H1 (cell line): ENCODE measurements around the gene GLB1L3. TPM values are rescaled to one million over a fixed set of nuclear protein-coding genes. Genes with fewer than 3 reads are reported as not detected.

Experiments
- CTCF ChIA-PET: fragments of 300-600 bp; sonication (Branson Sonifier 250); formaldehyde crosslinking; loops from one replicate; lab custom pipeline; 2021; ENCODE audit not compliant: partially characterized antibody; lab: Charles Lee
- POLR2A ChIA-PET: fragments of 300-600 bp; sonication (Branson Sonifier 250); formaldehyde crosslinking; loops from one replicate; lab custom pipeline; 2021; ENCODE audit warnings: inconsistent platforms; ENCODE audit not compliant: partially characterized antibody; lab: Charles Lee
- DNase-seq, 2 experiments: peaks; one replicate each; pipeline versions ENCODE4 v3.0.0 to v3.0.0-alpha.2; 2010 to 2022; ENCODE audit warnings: low spot score in 2 of 2, low read depth in 1 of 2, mixed read lengths in 1 of 2
- FAIRE-seq: peaks from 2 replicates; lab custom pipeline; 2011; peaks lifted over from hg19 to GRCh38; lab: Jason Lieb, UNC
- H2AFZ ChIP-seq: 2 replicates; pipeline ENCODE4 v1.8.1; 2012; ENCODE audit warnings: low read length, inconsistent platforms
- H2AK5ac ChIP-seq: 2 replicates; pipeline ENCODE4 v1.6.1; 2013; ENCODE audit warnings: low read depth, low read length
- H2BK120ac ChIP-seq: replicated peaks from 2 replicates; pipeline ENCODE3; 2013; ENCODE audit warnings: low read depth, low read length, inconsistent platforms
- H2BK12ac ChIP-seq: 2 replicates; pipeline ENCODE4 v1.6.1; 2013; ENCODE audit warnings: low read depth, low read length
- H2BK15ac ChIP-seq: 2 replicates; pipeline ENCODE4 v1.6.1; 2013; ENCODE audit warnings: low read length
- H2BK20ac ChIP-seq: 2 replicates; pipeline ENCODE4 v1.6.1; 2013; ENCODE audit warnings: low read length
- H2BK5ac ChIP-seq: 2 replicates; pipeline ENCODE4 v1.6.1; 2013; ENCODE audit warnings: low read depth, low read length
- H3K14ac ChIP-seq: 2 replicates; pipeline ENCODE4 v1.6.1; 2013; ENCODE audit warnings: inconsistent platforms; ENCODE audit not compliant: insufficient read length
- H3K18ac ChIP-seq: 2 replicates; pipeline ENCODE4 v1.6.1; 2013; ENCODE audit warnings: low read length; ENCODE audit errors: extremely low read depth
- H3K23ac ChIP-seq: 2 replicates; pipeline ENCODE4 v1.6.1; 2013; ENCODE audit warnings: inconsistent platforms; ENCODE audit not compliant: insufficient read length
- H3K23me2 ChIP-seq: 2 replicates; pipeline ENCODE4 v1.6.1; 2013; ENCODE audit warnings: low read depth, low read length
- H3K27ac ChIP-seq: 2 replicates; pipeline ENCODE4 v1.6.1; 2011; ENCODE audit warnings: low read depth, low read length, inconsistent platforms
- H3K27me3 ChIP-seq, 4 experiments: replicated peaks in 1 of 4; 1 replicate in 1 of 4; 2 replicates in 3 of 4; pipeline versions ENCODE4 v1.6.1 to v1.8.1; 2011 to 2013; ENCODE audit warnings: low read length in 3 of 4, mild to moderate bottlenecking in 3 of 4, inconsistent platforms in 2 of 4, mixed read lengths in 2 of 4, moderate library complexity in 1 of 4; ENCODE audit not compliant: control insufficient read depth in 3 of 4, insufficient read depth in 3 of 4; ENCODE audit errors: extremely low read depth in 1 of 4
- H3K36me3 ChIP-seq, 4 experiments: 2 replicates each; pipeline versions ENCODE4 v1.6.1 to v1.8.1; 2011 to 2013; ENCODE audit warnings: mild to moderate bottlenecking in 4 of 4, low read length in 3 of 4, moderate library complexity in 2 of 4, control low read depth in 1 of 4, inconsistent platforms in 1 of 4; ENCODE audit not compliant: insufficient read depth in 4 of 4, control insufficient read depth in 2 of 4
- H3K4ac ChIP-seq: replicated peaks from 2 replicates; pipeline ENCODE3; 2013; ENCODE audit warnings: low read length, low read depth, mixed read lengths, inconsistent platforms; ENCODE audit not compliant: insufficient read length
- H3K4me1 ChIP-seq, 4 experiments: replicated peaks in 1 of 4; 1 replicate in 1 of 4; 2 replicates in 3 of 4; pipeline versions ENCODE4 v1.6.1 to v1.8.1; 2011 to 2013; ENCODE audit warnings: low read length in 3 of 4, inconsistent platforms in 2 of 4, mixed read lengths in 1 of 4; ENCODE audit not compliant: insufficient read depth in 4 of 4, control insufficient read depth in 3 of 4
- H3K4me2 ChIP-seq, 2 experiments: 2 replicates each; pipeline versions ENCODE4 v1.6.1 to v1.8.1; 2011 to 2013; ENCODE audit warnings: low read depth in 2 of 2, low read length in 2 of 2, control low read depth in 1 of 2, inconsistent platforms in 1 of 2, mild to moderate bottlenecking in 1 of 2; ENCODE audit not compliant: insufficient read depth in 1 of 2
- H3K4me3 ChIP-seq, 4 experiments: fragments of 200-600, 300-600 bp in 1 of 4; sonication (generic), shearing (Covaris generic), sonication (Bioruptor Twin) in 1 of 4; 2 replicates each; pipeline versions ENCODE4 v1.5.1 to v1.8.1; 2011 to 2016; ENCODE audit warnings: low read length in 4 of 4, low read depth in 3 of 4, control low read depth in 2 of 4, inconsistent platforms in 2 of 4, mild to moderate bottlenecking in 2 of 4, mixed read lengths in 1 of 4, moderate library complexity in 1 of 4; ENCODE audit not compliant: insufficient read depth in 2 of 4; ENCODE audit errors: extremely low read depth in 1 of 4
- H3K56ac ChIP-seq: replicated peaks from 2 replicates; pipeline ENCODE3; 2013; ENCODE audit warnings: low read depth, mild to moderate bottlenecking, mixed read lengths, low read length, inconsistent platforms; ENCODE audit not compliant: insufficient read length
- H3K79me1 ChIP-seq: 2 replicates; pipeline ENCODE4 v1.6.1; 2013; ENCODE audit warnings: low read depth, low read length, control low read depth
- H3K79me2 ChIP-seq, 2 experiments: 2 replicates each; pipeline versions ENCODE4 v1.6.1 to v1.8.1; 2012 to 2013; ENCODE audit warnings: low read length in 2 of 2, mild to moderate bottlenecking in 2 of 2, inconsistent platforms in 1 of 2; ENCODE audit not compliant: insufficient read depth in 2 of 2, control insufficient read depth in 1 of 2
- H3K9ac ChIP-seq, 4 experiments: replicated peaks in 1 of 4; 1 replicate in 1 of 4; 2 replicates in 3 of 4; pipeline versions ENCODE4 v1.6.1 to v1.8.1; 2011 to 2013; ENCODE audit warnings: low read depth in 3 of 4, low read length in 3 of 4, control low read depth in 2 of 4, mild to moderate bottlenecking in 2 of 4, moderate library complexity in 2 of 4, inconsistent platforms in 1 of 4; ENCODE audit errors: extremely low read depth in 1 of 4
- H3K9me3 ChIP-seq, 2 experiments: 2 replicates each; pipeline versions ENCODE4 v1.6.1 to v1.8.1; 2012 to 2013; ENCODE audit warnings: mild to moderate bottlenecking in 2 of 2, moderate library complexity in 2 of 2, control low read depth in 1 of 2, inconsistent platforms in 1 of 2, low read depth in 1 of 2, low read length in 1 of 2, mixed read lengths in 1 of 2; ENCODE audit not compliant: insufficient read depth in 2 of 2
- H4K20me1 ChIP-seq, 2 experiments: replicated peaks in 1 of 2; 2 replicates each; pipeline versions ENCODE3 to v1.8.1; 2011 to 2013; ENCODE audit warnings: inconsistent platforms in 2 of 2, low read length in 2 of 2, mild to moderate bottlenecking in 1 of 2; ENCODE audit not compliant: insufficient read depth in 2 of 2, control insufficient read depth in 1 of 2
- H4K5ac ChIP-seq: 2 replicates; pipeline ENCODE4 v1.6.1; 2013; ENCODE audit warnings: low read length, low read depth, mixed read lengths, inconsistent platforms; ENCODE audit not compliant: insufficient read length
- H4K8ac ChIP-seq: 2 replicates; pipeline ENCODE4 v1.8.0; 2013; ENCODE audit warnings: mild to moderate bottlenecking, moderate library complexity, low read length, inconsistent platforms; ENCODE audit not compliant: insufficient read depth; ENCODE audit errors: extremely low read depth
- H4K91ac ChIP-seq: replicated peaks from 2 replicates; pipeline ENCODE3; 2013; ENCODE audit warnings: low read length, mixed read lengths, inconsistent platforms; ENCODE audit not compliant: insufficient read length
- GABPA ChIP-seq: IDR thresholded peaks from 2 replicates; pipeline ENCODE4 v1.6.1; 2011; ENCODE audit warnings: mild to moderate bottlenecking, low read length, moderate library complexity, borderline replicate concordance; ENCODE audit not compliant: insufficient read depth
- NANOG ChIP-seq: IDR thresholded peaks from 2 replicates; pipeline ENCODE4 v1.6.1; 2011; ENCODE audit warnings: low read length, low read depth, mild to moderate bottlenecking, inconsistent platforms; ENCODE audit not compliant: insufficient read depth, poor library complexity, severe bottlenecking
- POLR2A ChIP-seq, 2 experiments: IDR thresholded peaks; 1 replicate in 1 of 2; 2 replicates in 1 of 2; pipeline ENCODE4 v1.6.1; 2011; ENCODE audit warnings: low read depth in 2 of 2, low read length in 2 of 2, mild to moderate bottlenecking in 2 of 2; ENCODE audit errors: control extremely low read depth in 1 of 2
- POU5F1 ChIP-seq: IDR thresholded peaks from 2 replicates; pipeline ENCODE4 v1.6.1; 2011; ENCODE audit warnings: low read depth, mild to moderate bottlenecking, low read length, moderate library complexity
- SIN3A ChIP-seq, 2 experiments: IDR thresholded peaks in 1 of 2; conservative IDR thresholded peaks in 1 of 2; 2 replicates each; pipeline ENCODE4 v1.6.1; 2011 to 2012; ENCODE audit warnings: low read length in 2 of 2, improper control_type of control experiment in 1 of 2, low read depth in 1 of 2, mild to moderate bottlenecking in 1 of 2
- SP2 ChIP-seq: IDR thresholded peaks from 2 replicates; pipeline ENCODE4 v1.6.1; 2012; ENCODE audit warnings: mild to moderate bottlenecking, low read length, inconsistent platforms
- TCF12 ChIP-seq: IDR thresholded peaks from 2 replicates; pipeline ENCODE4 v1.6.1; 2011; ENCODE audit warnings: low read depth, mild to moderate bottlenecking, low read length
- WGBS, 2 experiments: shearing (Covaris generic) in 1 of 2; methylation state at CpG; one replicate each; pipeline versions ENCODE4 v1.1.6 to v1.1.7; 2013 to 2015; ENCODE audit warnings: low lambda C conversion rate in 2 of 2, mixed read lengths in 2 of 2, inconsistent platforms in 1 of 2, low coverage in 1 of 2, missing lambda C conversion rate in 1 of 2; ENCODE audit not compliant: insufficient replicate concordance in 2 of 2, insufficient coverage in 1 of 2, insufficient read length in 1 of 2; ENCODE audit errors: extremely low coverage in 1 of 2, missing lambda C conversion rate in 1 of 2; 5-methylcytosine and 5-hydroxymethylcytosine counted together
- polyA plus RNA-seq, 7 experiments: library from polyadenylated mRNA; depleted of rRNA in 3 of 7; stranded (reverse) in 5 of 7; unstranded in 2 of 7; fragments of >200 nt in 5 of 7; fragments of 200-250 nt in 2 of 7; gene quantifications; 1 replicate in 5 of 7; 2 replicates in 1 of 7; 4 replicates in 1 of 7; pipeline versions ENCODE4 v1.2.1 to v1.2.3, GENCODE V29; 2011 to 2013; ENCODE audit warnings: missing spikeins in 2 of 7, mixed read lengths in 2 of 7
- total RNA-seq: library from RNA; stranded (reverse); fragmentation: NEBNext Ultra II Directional; extraction: Animal tissue kit (Norgen Biotek cat#: 25700); gene quantifications from 2 replicates; pipeline ENCODE4 v1.2.1, GENCODE V29; 2021

GLB1L3 gene
- total and polyA plus RNA-seq, 2 of the 8 experiments (the other 6 are each of a cell fraction or from before 2014, with no cell fraction given): 14.9 to 33.2 TPM

DNA sequence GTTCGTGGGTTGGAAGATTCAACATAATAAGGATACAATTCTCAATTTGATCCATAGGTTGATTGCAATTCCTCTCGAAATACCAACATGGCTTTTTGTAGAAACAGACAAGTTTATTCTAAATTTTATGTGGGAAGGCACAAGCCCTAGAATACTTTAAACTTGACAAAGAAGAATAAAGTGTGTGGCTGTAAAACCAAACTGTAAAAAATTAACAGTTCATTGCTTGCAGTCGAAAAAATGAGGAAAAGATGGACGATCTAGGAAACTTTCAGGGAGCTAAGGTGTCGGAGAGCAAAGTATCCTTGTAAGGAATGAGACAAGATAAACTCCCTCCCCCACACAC, 1.0 kb upstream of the GLB1L3 start:
- no peak for FAIRE-seq
- peak overlapping the region; percentile 89; the same call in 1 of the 2 replicates for H2BK15ac ChIP-seq
- TF ChIP-seq TCF12: no peak
- no peak for TF ChIP-seq POLR2A (IDR thresholded peaks at IDR 0.05; ENCODE audit: control extremely low read depth in 1 of 2, low read depth in 2 of 2, low read length in 2 of 2)
- no peak for TF ChIP-seq SIN3A (conservative IDR thresholded peaks at IDR 0.05 in 1 of 2, IDR thresholded peaks at IDR 0.05 in 1 of 2; ENCODE audit: low read depth in 1 of 2, low read length in 2 of 2)
- no peak for TF ChIP-seq SP2
- no peak for TF ChIP-seq GABPA
- no peak for TF ChIP-seq POU5F1
- no peak for TF ChIP-seq NANOG
- TF ChIP-seq, all 59 proteins: peak for 0
- DNase-seq: no peak
- POLR2A ChIA-PET: interaction anchor here (0.7 to 7.7 kb wide), 6 partner anchors 10 to 593 kb away, joined by 3 to 76 read pairs (median 3); no protein-coding TSS in a partner anchor
- H3K27ac ChIP-seq: no peak overlapping the region
- WGBS, 2 experiments: 3% methylated on average over 5 of the region's 5 CpGs; no CpG with 5 or more reads in 1 of the 2 experiments
- no peak overlapping the region for H2AK5ac ChIP-seq
- no peak overlapping the region for H3K56ac ChIP-seq
- no peak overlapping the region for H2BK120ac ChIP-seq
- no peaks in the 10 kb centered on the region for H3K9me3 ChIP-seq
- peak overlapping the region; percentile 90; the same call in 1 of the 2 replicates for H2BK5ac ChIP-seq
- H2AFZ ChIP-seq: no peak overlapping the region
- peaks cover 18% of the 10 kb centered on the region for H3K23me2 ChIP-seq
- peaks cover 8 to 21% (median 15%) of the 10 kb centered on the region in 4 experiments for H3K4me1 ChIP-seq
- no peak overlapping the region for H2BK12ac ChIP-seq
- no peak overlapping the region for H3K23ac ChIP-seq
- no peak overlapping the region for H4K5ac ChIP-seq
- H3K9ac ChIP-seq: peak overlapping the region in 3 of 4 experiments; percentile 52 to 72 (median 63); a peak in 3 of 7 replicates
- H3K79me1 ChIP-seq: 0 out of 2 replicates have a peak, but pooled peaks cover 1% of the 10 kb centered on the region
- H3K4me3 ChIP-seq: peak overlapping the region; percentile 88 to 92 (median 90)
- no peak overlapping the region for H4K8ac ChIP-seq
- H3K14ac ChIP-seq: no peak overlapping the region
- H3K79me2 ChIP-seq: peaks cover 3 to 49% of the 10 kb centered on the region in 2 experiments; a peak in 2 of 4 replicates
- H4K20me1 ChIP-seq: no peaks in the 10 kb centered on the region
- CTCF ChIA-PET: interaction anchor here (0.9 to 12.0 kb wide), 4 partner anchors 12 to 58 kb away, joined by 3 to 114 read pairs (median 5); no protein-coding TSS in a partner anchor
- no peak overlapping the region for H3K4ac ChIP-seq
- no peak overlapping the region for H4K91ac ChIP-seq
- peak overlapping the region; percentile 92 to 95 for H3K4me2 ChIP-seq
- H3K36me3 ChIP-seq: peaks cover 0 to 5% (median 1%) of the 10 kb centered on the region in 4 experiments; a peak in 1 of 8 replicates
- H3K27me3 ChIP-seq: peaks cover 0 to 7% (median 0%) of the 10 kb centered on the region in 4 experiments; a peak in 3 of 7 replicates
- no peak overlapping the region for H2BK20ac ChIP-seq
- H3K18ac ChIP-seq: peak overlapping the region; percentile 88
